CD1c-positive myeloid dendritic cell (primary cell): ENCODE results near the gene HFM1.
"Not testable (repeated sequence)": the region's sequence is repeated elsewhere in the genome, so short reads cannot be mapped to it uniquely, and the experiment has no call there.

ENCODE experiments used
- DNase-seq: peaks from one replicate; pipeline ENCODE4 v3.0.0-alpha.2; 2016; ENCODE audit errors: extremely low spot score

Gene HFM1, protein sequence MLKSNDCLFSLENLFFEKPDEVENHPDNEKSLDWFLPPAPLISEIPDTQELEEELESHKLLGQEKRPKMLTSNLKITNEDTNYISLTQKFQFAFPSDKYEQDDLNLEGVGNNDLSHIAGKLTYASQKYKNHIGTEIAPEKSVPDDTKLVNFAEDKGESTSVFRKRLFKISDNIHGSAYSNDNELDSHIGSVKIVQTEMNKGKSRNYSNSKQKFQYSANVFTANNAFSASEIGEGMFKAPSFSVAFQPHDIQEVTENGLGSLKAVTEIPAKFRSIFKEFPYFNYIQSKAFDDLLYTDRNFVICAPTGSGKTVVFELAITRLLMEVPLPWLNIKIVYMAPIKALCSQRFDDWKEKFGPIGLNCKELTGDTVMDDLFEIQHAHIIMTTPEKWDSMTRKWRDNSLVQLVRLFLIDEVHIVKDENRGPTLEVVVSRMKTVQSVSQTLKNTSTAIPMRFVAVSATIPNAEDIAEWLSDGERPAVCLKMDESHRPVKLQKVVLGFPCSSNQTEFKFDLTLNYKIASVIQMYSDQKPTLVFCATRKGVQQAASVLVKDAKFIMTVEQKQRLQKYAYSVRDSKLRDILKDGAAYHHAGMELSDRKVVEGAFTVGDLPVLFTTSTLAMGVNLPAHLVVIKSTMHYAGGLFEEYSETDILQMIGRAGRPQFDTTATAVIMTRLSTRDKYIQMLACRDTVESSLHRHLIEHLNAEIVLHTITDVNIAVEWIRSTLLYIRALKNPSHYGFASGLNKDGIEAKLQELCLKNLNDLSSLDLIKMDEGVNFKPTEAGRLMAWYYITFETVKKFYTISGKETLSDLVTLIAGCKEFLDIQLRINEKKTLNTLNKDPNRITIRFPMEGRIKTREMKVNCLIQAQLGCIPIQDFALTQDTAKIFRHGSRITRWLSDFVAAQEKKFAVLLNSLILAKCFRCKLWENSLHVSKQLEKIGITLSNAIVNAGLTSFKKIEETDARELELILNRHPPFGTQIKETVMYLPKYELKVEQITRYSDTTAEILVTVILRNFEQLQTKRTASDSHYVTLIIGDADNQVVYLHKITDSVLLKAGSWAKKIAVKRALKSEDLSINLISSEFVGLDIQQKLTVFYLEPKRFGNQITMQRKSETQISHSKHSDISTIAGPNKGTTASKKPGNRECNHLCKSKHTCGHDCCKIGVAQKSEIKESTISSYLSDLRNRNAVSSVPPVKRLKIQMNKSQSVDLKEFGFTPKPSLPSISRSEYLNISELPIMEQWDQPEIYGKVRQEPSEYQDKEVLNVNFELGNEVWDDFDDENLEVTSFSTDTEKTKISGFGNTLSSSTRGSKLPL (N-terminal part only)

DNA sequence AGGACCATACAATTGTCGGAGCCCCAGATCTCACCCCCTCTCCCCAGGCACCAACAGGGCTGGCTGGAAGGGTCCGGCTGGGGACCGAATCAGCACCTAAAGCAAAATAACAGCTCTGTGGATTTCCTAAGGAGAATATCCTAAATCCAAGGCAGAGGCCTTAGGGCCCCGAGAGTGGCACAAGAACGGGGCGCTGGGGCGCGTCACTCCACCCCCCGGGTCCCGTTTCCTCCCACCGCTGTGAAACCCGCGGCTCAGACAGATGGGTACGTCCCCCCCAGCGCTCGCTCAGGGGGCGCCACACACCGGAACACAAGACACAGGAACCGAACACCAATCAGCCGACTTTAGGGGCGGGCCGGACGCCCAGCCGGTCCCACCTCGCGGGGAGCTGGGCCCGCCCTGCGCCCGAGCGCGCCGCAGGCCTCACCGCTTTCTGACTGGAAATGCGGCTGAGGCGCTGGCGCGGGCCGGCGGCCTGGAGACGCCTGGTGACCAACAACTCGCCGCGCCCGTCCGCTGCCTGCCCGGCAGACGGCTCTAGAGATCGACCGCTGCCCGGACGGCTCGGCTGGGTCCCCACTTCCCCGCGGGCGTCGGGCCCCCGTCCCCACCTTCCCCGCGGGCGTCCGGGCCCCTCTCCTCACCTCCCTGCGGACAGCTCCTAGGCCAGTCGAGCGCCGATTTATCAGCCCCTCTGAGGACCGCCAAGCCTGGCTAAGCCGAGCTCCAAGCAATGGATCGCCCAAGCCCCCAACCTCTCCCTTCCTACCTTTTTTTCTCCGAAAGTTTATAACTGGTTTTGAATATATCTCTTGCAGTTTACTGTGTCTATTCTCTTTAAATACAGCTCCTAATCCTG, at the start of gene HFM1:
Gene HFM1, minus strand, starts transcription at position 687 of the 862 bp plus-strand sequence. CDS start 3,755 bp downstream, outside the sequence.
- peak; percentile 15 for DNase-seq

DNA sequence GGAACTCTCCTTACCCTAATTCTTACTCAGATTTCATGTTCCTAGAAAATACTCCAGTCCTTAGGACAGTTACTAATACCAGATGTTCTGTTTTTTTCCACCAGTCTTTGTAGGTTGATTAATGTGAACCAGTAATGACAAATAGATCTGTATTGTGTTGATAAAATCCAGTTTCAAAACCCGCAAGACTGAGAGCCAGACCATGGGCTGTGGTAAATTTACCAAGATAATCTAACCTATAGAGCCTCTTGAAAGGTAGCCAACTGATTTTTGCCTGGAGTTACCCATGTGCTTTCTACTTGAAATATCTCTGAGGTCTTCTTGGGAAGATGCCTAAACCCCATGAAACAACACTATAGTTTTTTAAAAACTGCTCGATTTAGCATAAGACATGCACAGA, 49.5 kb upstream of the HFM1 start:
- DNase-seq: no peak

DNA sequence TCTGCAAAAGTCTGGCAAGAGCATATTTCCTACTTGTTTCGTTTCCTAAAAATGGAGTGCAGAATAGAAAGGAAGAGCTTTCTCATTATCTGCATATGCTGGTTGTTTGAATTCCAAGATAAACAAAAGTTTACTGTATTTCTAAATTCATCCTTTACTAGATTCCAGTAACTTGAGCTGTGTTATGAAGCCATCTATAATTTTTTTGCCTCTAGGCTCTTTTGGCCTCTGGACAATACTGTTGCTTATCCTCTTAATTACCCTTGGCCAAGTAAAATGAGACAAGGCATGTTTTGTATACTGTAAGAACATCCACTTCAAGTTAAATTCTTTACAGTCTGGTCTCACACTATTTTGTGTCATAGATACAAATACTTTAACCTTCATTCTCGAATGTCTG, 45.6 kb upstream of the HFM1 start:
- DNase-seq: no peak

DNA sequence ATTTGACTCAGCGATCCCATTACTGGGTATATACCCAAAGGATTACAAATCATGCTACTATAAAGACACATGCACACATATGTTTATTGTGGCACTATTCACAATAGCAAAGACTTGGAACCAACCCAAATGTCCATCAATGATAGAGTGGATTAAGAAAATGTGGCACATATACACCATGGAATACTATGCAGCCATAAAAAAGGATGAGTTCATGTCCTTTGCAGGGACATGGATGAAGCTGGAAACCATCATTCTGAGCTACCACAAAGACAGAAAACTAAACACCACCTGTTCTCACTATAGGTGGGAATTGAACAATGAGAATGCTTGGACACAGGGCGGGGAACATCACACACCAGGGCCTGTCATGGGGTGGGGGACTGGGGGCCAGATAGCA, 43.1 kb upstream of the HFM1 start:
- DNase-seq: not testable (repeated sequence)

DNA sequence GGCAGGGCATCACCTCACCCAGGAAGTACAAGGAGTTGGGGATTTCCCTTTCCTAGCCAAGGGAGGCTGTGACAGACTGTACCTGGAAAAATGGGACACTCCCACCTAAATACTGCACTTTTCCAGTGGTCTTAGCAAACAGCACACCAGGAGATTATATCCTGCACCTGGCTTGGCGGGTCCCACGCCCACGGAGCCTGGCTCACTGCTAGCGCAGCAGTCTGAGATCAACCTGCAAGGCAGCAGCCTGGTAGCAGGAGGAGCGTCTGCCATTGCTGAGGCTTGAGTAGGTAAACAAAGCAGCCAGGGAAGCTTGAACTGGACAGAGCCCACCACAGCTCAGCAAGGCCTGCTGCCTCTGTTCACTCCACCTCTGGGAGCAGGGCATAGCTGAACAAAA, 37.3 kb upstream of the HFM1 start:
- not testable (repeated sequence) for DNase-seq

DNA sequence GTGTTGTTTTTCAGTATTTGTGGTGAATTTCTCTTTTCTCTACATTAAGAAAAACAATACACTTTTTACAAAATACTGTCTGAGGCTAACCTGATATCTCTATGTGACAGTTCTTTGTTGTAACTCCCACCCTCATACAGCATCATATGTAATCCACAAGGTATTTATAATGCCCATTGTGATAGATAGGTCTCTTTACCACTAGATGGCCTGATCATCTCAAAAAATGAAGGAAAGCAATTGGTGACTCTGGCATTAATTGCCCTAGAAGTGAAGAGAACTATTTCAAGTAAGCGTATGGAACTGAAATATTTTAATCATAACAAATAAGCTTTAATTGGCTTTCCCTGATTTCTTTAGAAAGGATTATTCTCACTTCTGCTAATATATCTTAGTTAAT, 36.2 kb upstream of the HFM1 start:
- DNase-seq: no peak

DNA sequence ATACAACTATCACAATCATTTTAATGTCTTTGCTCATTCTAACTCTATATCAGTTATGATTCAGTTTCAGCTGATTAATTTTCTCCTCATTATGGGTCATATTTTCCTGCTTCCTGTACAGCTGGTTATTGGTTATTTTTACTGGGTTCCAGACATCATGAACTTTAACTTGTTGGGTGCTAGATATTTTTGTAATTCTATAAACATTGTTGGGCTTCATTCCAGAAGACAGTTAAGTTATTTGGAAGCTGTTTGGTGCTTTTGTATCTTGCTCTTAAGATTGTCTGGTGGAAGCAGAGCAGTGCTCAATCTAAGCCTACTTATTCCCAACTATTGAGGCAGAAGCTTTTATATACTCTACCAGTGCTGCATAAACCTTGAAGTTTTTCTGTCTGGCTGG, 34.4 kb upstream of the HFM1 start:
- DNase-seq: no peak

DNA sequence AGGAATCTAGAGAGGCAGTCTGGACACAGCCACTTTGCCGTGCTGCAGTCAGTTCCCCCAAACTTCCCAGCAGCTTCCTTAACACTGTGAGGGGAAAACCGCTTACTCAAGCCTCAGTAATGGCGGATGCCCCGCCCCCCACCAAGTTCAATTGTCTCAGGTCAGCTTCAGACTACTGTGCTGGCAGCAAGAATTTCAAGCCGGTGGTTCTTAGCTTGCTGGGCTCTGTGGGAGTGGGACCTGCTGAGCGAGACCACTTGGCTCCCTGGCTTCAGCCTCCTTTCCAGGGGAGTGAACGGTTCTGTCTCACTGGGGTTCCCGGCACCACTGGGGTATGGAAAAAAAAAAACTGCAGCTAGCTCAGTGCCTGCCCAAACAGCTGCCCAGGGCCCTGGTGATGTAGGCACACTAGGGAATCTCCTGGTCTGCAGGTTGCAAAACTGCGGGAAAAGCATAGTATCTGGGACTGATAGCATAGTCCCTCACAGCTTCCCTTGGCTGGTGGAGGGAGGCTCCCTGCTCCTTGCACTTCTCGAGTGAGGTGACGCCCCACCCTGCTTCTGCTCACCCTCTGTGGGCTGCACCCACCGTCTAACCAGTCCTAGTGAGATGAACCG, 23.7 kb upstream of the HFM1 start:
- DNase-seq: no peak

DNA sequence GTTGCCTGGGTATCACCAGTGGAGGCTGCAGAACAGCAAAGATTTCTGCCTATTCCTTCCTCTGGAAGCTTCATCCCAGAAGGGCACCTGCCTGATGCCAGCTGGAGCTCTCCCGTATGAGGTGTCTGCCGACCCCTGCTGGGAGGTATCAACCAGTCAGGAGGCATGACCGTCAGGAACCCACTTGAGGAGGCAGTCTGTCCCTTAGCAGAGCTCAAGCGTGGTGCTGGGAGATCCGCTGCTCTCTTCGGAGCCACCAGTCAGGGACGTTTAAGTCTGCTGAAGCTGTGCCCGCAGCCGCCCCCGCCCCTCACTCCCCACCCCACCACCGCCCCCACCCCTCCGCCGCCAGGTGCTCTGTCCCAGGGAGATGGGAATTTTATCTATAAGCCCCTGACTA, 23.1 kb upstream of the HFM1 start:
- DNase-seq: no peak

DNA sequence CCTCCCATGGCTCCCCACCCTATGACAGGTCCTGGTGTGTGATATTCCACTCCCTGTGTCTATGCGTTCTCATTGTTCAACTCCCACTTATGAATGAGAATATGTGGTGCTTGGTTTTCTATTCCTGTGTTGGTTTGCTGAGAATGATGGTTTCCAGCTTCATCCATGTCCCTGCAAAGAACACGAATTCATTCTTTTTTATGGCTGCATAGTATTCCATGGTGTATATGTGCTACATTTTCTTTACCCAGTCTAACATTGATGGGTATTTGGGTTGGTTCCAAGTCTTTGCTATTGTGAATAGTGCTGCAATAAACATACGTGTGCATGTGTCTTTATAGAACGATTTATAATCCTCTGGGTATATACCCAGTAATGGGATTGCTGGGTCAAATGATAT, 17.9 kb upstream of the HFM1 start:
- DNase-seq: not testable (repeated sequence)

DNA sequence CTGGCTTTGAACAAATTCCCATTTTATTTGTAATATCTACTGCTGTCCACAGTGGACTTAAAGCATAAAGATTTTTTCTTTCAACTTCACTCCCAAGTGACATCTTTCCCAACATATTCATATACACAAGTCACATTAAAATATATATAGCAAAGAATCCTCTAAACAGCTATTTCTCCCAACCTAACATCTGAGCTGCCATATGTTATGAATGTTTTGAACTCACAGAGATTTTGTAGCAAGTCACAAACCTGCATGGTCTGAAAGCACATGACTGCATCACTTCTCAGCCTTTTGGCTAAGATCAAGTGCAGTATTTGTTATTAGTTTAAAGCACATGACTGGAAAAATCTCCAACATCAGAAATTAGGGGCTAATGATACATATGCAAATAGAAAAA, 7.7 kb upstream of the HFM1 start:
- DNase-seq: no peak

DNA sequence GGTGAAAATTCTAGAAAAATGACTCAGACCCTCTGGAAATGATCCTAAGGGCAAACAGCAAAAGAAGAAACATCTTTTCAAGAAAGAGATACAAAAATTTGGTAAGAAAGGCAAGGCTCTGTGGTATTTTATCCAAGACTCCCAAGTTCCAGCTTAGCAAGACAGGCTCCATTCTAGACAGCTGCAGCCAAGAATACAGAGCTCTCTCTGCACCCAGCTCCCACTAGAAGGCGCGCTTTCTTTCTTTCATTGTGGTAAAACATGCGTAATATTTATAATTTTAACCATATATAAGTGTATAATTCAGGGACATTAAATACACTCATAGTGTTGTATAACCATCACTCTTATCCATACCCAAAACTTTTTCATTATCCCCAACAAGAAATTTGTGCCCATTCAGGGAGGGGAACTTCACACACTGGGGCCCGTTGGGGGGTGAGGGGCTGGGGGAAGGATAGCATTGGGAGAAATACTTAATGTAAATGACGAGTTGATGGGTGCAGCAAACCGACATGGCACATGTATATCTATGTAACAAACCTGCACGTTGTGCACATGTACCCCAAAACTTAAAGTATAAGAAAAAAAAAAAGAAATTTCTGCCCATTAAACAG, 2.2 kb upstream of the HFM1 start:
- no peak for DNase-seq

DNA sequence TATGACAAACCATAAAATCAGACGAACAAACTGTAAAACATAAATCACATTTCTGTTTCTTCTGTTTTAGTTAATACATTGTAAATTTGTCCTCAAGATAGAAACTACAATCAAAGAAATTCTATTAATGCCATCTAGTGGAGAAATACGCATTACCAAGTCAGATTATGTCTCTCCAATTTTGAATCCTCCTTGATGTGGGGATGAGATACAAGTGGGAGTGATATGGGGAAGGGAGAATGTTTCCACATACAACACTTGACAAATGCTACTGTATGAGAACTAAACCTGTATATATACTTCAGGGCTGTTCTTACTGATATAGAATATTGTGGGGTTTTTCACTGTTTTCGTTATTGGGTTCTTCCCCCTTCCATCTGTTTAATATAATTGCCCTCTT, 2.6 kb downstream of the HFM1 start:
- no peak for DNase-seq

DNA sequence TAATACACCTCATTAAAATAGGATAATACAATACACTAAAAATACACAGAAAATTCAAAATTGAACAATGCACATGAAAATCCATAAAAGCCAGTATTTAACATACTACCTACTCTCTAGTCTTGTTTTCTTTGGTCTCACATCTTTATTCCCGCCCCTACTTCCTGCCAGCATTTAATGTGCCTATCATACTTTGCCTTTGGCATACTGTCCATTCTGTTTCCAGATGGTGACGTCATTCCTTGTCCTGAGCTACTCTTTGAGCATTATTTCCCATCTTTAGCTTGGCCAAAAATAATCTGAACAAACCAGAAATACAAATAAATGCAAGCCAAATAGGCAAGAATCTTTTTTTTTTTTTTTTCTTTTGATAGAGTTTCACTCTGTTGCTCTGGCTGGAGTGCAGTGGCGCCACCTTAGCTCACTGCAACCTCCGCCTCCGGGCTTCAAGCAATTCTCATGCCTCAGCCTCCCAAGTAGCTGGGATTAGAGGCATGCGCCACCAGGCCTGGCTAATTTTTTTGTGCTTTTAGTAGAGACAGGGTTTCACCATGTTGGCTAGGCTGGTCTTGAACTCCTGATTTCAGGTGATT, 4.4 kb downstream of the HFM1 start:
- no peak for DNase-seq

DNA sequence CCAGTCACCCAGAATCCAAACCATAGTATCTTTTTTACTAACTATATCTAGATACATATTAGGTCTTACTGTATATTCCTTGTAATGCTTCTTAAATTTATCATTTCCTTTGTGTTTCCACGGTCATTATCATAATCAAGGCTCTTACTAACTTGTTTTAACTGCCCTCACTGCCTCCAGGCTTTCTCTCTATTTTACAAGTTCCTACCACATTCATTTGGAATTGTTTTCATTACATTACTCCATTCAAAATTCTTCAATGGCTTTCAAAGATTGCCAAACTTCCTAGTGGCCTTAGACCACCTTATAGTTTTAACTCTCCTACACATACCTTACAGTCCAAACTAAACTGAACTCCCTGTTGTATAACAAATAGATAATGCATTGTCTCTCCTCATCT, 6.3 kb downstream of the HFM1 start:
- no peak for DNase-seq

DNA sequence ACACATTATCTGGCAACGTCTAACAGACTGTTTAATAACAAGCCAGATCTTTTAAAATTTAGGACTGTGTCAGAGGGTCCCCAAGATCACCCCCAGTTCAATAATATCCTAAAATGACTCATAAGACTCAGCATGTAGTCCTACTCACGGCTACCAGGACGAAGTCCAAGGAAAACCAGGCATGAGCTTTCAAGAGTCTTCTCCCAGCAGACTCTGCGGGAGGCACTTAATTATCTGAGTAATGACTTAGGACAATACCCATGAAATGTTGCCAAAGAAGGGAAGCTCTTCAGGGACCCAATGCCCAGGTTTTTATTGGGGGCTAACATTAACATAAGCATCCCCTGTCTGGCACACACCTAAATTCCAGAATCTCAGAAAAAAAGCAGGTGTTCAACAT, 7.0 kb downstream of the HFM1 start:
- DNase-seq: no peak

DNA sequence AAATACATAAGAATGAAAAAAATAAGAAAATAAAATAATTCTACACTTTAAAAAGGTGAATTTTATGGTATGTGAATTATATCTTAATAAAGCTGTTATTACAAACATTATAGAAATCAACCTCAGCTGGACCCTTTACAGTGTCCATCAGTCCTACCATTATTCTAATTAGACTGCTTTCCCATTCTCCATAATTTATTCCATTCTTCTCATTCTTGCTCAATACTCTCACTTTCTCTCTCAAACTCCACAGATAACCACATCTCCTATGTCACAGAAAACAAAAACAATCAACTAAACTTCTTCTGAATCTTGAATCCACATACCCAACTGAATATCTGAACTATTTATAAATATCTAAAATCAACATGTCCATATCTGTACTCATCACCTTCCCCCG, 11.6 kb downstream of the HFM1 start:
- no peak for DNase-seq

DNA sequence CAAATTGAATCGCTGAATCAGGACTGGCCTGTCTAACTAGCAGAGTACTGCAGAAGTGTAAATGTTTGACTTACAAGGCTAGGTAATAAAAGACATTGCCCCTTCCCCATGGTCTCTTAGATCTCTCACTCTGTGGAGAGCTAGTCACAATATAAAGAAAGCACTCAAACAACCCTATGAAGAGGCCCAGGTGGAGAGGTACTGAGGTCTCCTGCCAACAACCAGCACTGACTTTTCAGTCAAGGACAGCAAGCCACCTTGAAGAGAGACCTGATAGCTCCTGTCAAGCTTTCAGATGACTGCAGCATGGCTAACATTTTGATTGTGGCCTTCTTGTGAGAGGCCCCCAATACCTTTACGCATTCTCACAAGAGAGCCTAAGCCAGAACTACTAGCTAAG, 18.5 kb downstream of the HFM1 start:
- no peak for DNase-seq

DNA sequence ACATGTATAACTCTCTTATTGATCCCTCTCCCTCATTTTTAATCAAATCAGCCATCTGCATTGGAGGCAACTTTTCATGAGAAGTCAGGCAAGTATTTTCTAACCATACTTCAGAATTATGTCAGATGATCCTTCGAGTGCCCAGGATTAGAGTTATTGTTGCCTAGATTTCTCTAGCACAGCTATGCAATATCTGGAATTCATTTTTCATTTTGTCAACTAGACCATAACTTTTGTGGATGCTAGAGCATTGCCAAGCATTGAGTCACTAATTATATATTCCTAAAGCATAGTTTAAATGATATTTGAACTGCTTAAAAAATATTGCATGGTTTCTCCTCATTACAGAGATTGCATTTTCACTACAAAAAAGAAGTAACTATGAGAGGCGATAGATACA, 21.2 kb downstream of the HFM1 start:
- DNase-seq: no peak

DNA sequence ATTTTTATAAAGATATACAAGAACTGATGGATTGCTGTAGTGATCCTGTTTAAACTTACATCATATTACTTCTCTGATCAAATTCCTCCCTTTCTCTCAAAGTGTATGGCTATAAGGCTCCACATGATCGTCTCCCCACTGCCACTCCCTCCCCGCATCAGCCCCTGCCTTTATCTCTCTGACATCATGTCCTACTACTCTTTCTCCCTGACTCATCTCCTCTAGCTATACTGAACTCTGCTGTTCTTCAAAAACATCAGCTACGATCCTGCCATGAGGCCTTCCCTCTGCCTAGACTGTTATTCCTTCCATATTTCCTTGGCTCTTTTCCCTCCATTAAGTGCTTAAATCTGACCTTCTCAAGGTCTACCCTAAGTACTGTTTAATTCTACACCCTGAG, 22.8 kb downstream of the HFM1 start:
- DNase-seq: no peak
